HEK293 (cell line): ENCODE results near the gene NGF.

ENCODE experiments used
- CTCF ChIP-seq: fragments of 450-650 bp; formaldehyde crosslinking; IDR thresholded peaks from 2 replicates; pipeline ENCODE4 v1.5.1; 2016; ENCODE audit warnings: missing biosample characterization, missing genetic modification characterization
- KLF8 ChIP-seq: fragments of 450-650 bp; formaldehyde crosslinking; IDR thresholded peaks from 2 replicates; pipeline ENCODE4 v1.5.1; 2016; ENCODE audit warnings: missing biosample characterization, missing genetic modification characterization
- ZNF112 ChIP-seq: fragments of 450-650 bp; formaldehyde crosslinking; IDR thresholded peaks from 2 replicates; pipeline ENCODE4 v1.5.0; 2017; ENCODE audit warnings: missing biosample characterization, missing genetic modification characterization

GRCh38 chr1:115237023-115237422 is 101.0 kb downstream of the NGF start:
- TF ChIP-seq CTCF (tag by site-specific recombination) (no peak), KLF8 (no peak), ZNF112 (tag by site-specific recombination) (no peak)
